Activated CD8-positive, alpha-beta memory T cell treated with anti-CD3 and anti-CD28 coated beads for 1 hour (primary cell): Measurements from ENCODE around the gene CNGA3.

Experiments
- DNase-seq, 2 donors: peaks; one replicate each; pipeline ENCODE4 v3.0.0-alpha.2; 2020; ENCODE audit warnings: low read depth in 1 of 2; ENCODE audit errors: extremely low read depth in 1 of 2

Gene CNGA3

DNA sequence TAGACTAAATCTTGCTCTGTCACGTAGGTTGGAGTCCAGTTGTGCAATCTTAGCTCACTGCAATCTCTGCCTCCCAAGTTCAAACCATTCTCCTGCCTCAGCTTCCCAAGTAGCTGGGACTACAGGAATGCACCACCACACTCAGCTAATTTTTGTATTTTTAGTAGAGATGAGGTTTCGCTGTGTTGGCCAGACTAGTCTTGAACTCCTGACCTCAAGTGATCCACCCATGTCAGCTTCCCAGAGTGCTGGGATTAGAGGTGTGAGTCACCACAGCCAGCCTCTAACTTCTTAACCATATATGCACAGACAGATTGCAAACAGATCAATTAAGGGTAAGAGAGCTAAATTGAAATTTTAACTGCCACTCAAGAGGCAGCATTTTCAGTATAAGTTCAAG is 22.1 kb upstream of the CNGA3 start:
- DNase-seq: no peak

DNA sequence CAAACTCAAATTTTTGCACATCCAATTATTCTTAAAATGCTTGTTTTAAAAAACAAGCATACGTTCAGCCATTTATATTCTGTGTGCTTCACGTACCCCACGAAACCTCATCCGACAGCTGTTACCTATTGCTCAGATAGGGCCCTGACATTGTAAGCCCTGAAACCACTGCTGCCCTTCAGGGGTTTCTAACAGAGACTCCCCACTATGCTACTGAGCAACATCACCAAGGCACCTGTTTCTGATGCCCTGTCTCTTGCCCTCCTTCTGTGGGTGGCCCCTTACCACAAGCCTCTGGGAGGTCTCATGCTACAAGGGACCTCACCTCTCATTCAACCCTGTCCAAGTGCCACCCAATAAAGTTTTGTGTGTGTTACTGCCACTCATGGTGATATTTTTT is 18.5 kb upstream of the CNGA3 start:
- no peak for DNase-seq

DNA sequence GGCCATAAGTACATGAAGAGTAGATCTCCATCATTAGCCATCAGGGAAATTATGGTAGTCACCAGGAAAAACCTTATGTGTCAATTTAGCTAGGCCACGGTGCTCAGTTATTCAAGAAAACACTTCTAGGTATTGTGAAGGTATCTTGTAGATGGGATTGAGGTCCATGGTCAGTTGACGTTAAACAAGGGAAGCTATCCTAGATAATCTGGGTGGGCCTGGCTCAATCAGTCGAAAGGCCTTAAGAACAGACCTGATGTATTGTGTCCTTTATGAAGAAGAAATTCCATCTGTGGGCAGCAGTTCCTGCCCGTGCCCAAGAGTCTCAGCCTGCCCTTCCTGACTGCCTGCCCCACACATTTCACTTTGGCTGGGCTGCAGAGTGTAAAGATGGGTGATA is 16.7 kb upstream of the CNGA3 start:
- DNase-seq: no peak

DNA sequence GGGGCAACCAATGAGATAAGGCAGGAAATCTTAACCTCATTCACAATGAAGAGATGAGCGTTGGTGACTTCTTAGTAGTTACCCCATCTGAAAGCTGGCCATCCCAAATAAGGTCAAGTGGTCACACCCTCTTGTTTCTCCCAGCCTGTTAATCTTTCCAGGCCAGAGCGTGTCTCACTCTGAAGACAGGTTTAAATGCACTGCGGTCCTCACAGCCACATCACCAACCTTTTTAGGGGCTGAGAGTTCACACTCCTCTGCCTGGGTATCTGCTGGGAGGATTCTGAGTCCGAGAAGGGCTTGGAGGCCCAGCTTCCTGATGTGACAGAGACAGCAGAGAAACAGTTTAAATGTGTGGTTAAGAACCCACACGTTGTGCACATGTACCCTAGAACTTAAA is 13.3 kb upstream of the CNGA3 start:
- DNase-seq: no peak

DNA sequence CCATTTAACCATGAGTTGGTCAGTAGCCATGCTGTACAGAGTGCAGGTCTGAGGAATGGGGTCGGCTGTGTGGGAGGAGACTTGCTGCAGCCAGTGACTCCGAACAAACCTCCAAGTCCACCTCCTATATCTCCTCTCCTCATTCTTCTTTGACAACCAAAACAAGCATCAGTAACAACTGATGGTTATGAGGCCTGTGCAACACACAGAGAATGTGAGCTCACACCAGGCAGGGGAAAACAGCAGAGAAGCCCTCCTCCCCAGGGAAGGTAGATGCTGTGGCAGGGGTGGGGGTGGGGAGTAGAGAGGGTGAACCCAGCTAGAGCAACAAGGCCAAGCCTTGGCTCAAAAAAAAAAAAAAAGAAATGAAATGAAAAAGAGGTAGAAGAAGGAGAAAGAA is 12.3 kb upstream of the CNGA3 start:
- no peak for DNase-seq

DNA sequence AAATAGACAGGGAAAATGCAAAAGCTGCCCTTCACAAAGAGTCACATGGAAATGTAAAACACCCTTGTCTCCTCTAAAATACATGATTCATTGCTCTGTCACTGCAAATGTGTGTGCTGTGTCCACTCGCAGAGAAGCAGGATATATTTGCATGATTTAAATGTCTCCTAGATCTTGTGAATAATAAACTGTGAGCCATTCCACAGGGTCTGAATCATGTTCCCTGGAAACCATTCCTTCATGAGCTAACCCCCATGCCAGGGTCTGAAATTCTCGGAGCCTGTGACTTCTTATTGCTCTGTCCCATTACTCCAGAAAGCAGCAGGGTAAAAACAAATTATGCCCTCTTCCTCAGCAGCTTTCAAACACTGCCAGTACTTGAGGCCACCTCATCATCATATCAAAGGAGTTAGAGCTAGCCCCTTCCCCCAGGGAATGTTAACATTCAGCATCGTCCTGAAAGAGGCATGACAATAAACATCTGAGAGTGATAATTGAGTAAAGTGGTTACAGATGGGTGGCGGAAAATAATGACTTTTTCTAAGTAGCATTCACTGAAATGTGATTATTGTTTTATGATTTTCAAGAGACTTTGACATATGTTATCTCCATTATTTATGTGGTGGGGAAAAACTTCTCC is 11.7 kb upstream of the CNGA3 start:
- no peak for DNase-seq

DNA sequence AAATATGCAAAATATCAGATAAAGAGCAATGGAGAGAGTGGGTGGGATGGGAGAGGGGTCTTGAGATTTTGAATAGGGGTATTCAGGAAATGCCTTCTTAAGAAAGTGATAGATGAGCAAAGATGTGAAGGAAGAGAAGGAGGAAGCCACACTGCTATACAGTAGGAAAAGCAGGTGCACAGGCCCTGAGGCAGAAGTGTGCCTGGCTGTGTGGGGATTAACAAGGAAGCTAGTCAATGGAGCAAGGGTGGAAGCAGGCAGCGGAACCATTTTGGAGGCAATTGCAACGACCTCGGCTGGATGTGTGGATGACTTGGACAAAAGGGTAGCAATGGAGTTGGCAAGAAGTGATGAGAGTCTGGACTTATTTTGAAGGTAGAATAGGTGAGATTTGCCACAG is 11.0 kb upstream of the CNGA3 start:
- DNase-seq: no peak

DNA sequence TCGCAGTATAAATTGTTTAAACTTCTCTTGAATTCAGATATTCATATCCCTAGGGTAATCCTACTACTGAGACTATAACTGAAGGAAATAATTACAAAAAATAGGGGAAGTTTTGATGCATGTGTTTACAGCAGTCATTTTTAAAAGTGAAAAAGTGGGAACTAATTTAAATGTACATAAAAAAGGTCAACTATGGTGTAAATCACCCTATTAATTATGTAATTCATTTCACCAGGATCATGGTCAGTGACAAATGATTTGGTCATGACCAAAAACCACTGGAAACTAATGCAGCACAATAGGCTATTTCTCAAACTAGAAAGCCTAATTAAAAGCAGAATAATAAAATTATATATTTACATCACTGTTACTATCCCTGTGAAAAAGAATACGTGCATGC is 5.0 kb upstream of the CNGA3 start:
- DNase-seq: no peak

DNA sequence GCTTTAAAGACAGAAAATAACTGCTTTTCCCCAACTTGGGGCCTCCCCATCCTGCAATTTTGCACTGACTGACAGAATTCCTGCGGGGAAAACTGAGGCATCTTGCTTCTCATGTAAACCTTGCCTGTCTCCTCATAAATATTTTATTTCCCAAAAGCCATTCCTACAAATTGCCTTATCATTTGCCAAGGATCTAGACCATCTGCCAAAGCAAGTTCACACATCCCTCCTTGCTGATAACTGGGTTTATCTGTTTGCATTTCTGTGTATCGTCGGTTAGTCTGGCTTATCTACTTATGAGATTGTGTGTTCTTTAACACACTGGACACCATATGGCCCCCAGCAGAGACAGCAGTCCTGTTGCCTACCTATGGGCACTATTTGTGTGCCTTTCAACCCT is 3.0 kb upstream of the CNGA3 start:
- no peak for DNase-seq

DNA sequence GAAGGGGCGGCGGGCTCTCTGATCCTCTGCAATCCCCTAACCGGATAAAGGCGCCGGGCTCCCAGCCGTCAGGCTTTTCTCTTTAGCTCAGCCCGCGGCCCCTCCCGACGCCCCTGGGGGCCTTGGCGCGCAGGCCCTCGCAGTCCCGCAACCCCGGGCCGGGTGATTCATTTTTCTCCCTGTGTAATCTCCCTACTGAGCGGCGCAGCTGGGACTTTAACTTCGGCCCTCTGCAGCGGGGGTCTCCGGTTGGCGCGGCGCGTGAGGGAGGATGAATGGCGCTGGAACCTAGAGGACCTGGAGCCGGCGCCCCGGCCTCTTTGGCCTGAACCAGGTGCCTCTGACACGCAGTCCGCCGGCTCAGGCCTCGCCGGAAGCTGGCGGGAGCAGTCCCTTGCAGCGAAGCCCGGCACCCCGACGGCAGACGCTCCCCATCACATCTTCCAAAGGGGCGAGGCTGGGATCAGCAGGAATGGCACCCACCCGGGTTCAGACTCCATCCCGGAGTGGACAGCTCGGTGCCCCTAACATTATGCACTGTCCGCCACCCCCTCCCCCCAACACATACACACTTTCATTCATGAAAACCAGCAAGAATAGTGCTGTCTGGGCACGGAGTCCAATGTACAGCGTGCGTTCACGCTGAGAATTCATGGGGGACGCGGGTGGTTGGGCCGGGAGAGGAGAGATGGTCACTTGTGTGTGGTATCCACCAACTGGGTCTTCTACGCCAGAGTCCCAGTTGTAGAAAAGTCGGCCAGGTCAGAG is 1.2 kb downstream of the CNGA3 start:
- DNase-seq: no peak

DNA sequence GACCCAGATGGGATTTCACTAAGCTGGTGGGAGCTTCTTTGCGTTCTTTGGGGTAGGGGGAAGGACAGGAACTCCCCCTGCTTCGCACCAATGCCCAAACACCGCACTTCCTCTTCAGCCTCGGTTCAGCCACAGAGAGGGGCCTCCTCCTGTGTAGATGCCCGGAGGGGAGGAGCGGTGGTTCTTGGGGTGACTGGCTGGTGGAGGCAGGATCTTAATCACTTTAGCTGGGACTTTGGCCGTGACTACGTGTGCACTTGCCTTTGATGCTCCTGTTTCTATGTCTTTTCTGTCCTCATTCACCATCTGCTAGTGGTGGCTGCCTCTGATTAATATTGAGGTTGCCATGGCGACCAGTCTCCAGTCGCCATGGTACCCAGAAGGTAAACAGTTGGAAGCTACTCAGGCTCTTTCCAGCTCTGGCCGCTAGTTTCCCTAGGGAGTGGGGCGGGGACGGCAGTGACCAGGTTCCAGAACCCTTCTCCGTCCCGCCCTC is 1.9 kb downstream of the CNGA3 start:
- no peak for DNase-seq

DNA sequence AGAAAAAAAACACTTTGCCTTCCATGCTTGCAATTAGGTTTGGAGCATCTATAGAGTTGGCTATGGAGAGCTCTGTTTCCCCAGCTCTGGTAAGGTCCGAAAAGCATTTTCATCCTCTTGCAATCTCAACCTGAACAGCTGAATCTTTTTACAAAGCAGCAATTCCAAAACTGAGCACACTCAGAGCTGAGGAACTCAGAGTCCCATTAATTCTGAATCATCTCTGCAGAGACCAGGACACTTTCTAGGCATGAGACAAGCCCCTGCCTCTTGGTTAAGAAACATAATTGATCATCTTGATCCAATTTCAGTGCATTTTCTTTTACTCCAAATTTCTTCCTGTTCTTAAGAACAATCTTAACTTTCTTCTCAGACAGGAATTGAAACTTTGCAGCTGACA is 4.2 kb downstream of the CNGA3 start:
- no peak for DNase-seq

DNA sequence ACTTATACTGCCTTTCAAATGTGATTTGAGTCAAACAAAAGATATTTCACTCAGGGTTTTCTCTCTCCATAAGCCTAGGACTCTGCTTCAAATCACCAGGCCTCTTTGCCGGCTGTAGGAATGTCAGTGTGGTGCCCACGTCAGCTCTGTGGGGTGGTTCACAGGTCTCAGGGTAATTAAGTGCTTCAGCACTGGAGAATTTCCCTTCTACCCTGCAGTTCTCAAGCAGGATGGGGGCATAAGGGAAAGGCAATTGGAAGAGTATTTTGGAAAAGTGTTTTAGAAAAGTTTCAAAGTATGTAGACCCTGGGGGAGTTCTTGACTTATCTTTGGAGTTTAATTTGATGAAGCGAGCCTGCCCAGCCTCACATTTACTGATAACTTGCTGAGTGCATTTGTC is 9.6 kb downstream of the CNGA3 start:
- DNase-seq: no peak

DNA sequence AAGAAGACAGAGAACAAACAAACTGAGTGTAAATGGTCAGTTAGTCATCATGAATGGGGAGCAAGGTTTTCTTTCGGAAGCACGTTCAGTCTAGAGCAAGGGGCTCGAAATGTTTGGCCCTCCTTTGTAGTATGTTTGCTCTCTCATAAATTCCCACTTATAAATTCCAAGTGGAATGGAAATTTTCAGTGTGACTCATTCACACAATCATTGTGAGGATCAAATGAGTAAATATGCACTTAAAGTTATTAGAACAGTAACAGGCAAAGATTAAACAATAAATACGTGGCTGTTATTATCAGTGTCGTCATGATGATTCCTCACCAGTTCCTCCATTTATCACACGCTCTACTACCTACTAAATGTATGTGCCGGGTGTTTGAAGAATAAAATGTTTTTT is 10.5 kb downstream of the CNGA3 start:
- DNase-seq: no peak

DNA sequence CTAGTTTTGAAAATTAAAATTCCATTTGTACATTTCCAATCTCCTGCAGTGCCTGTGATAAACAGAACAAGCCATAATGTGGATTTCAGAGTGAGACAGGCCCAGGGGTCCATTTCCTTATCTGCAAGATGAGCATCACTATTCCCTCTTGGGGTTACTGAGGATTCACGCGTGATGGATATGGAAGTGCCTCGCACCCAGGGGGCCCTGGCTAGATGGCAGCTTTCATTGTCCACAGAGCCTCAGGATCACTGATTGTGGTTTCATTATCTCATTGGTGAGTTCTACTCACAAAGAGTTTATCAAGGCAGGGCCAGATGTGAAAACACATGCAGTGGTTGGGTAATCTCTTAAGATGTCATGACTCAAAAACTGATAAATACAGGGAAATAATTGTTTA is 11.6 kb downstream of the CNGA3 start:
- no peak for DNase-seq

DNA sequence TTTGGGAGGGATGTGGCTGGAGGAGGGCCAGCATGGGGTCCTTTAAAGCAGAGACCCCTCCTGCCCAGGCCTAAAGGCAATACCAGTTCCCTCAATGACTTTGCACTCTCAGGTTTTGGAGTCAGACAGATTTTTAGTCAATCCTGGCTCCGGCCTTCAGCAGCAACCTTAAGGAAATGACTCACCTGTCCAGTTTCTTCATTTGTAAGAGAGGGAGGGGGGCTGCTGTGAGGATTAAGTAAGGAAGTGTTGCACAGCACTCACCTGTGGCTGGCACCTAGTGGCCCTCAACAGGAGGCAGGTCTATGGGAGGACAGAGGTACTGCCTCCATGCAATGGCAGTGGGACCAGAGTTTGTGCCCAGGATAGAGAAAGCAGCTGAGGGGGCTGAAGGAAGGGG is 13.7 kb downstream of the CNGA3 start:
- no peak for DNase-seq

DNA sequence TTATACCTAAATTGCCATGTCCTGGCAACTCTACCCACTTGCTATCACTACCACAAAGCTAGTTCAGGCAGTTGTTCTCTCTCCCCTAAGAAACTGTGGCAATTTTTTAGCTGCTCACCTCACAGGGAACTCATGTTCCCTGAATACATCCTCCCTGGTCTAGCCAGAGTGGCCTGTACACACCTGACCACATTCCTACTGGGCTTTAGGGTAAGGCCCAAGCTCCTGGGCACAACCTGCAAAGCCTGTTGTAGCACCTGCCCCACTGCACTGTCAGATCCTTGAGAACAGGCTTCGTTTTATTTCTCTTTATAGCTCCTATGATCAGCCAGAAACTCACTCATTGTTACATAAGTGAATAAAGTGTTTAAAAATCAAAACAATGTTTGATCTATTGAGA is 21.5 kb downstream of the CNGA3 start:
- no peak for DNase-seq

DNA sequence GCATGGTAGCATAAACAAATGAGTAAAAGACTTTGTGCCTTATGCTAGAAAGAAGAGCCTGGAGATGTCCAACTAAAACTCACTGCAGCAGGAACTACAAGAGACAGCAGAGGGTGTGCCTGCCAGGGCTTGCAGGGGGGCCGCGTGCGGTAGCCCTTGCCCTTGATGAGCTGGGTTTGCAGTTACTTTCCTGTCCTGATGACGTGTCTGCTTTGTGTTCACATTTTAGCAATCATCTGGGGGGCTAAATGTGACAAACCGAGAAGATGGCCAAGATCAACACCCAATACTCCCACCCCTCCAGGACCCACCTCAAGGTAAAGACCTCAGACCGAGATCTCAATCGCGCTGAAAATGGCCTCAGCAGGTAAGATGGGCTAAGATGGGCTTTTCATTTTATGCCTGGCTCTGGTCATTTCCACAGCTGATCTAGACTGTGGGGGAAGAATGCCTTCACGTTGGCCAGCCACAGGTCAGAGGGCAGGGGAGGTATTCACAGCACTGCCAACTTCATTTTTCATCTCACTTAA is 23.5 kb downstream of the CNGA3 start:
- no peak for DNase-seq

DNA sequence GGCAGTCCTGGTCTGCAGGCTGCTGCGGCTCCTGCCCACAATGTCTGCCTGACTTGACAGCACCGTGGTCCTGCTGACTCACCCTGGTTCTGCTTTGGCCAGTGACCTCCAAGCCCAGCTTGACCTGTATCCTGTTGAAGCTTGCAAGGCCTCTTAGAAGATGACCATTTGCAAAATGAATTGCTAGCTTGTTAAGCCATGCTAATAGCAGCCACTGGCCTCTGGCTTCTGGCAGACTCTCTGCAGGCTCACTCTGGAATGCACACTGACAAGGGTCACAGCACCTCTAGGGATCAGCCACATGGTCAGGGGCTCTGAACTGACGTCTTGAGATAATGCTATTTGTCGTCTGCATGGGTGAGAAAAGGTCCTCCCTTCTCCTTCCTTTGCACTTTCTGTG is 25.9 kb downstream of the CNGA3 start:
- no peak for DNase-seq

DNA sequence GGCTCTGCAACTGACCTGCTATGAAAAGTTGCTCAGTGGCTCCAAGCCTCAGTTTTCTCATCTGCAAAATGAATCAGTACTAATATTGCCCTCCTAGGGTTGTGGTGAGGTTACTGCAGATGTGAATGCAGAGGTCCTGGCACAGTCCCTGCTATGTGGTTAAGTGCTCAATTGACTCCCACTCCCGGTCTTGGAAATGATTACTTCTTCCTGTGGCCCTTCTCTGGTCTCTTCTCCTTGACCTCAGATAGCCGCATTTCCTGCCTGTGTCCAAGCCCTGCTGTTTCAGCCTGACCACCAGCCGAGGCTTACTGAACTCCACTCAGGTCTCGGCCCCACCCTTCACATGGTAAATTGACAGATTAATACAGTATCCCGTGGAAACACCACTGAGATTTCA is 26.3 kb downstream of the CNGA3 start:
- no peak for DNase-seq

DNA sequence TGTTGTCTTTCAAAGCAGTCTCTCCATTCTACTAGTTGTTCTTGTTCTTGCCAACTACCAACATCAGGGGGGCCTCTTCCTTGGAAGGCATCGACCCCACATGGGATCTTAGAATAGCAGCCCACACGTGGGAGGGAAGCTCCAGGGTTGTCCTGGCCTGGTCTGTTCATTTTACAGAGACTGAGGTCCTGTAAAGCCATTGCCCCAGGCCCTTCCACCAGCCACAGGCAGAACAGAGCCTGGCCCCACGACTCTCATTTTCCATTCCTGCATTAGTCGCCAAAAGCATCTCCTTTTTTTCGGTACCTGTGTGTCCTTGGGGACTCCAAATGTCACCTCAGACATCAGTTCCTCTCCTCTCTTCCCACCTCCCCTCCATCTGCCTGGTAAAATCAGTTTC is 28.0 kb downstream of the CNGA3 start:
- no peak for DNase-seq

DNA sequence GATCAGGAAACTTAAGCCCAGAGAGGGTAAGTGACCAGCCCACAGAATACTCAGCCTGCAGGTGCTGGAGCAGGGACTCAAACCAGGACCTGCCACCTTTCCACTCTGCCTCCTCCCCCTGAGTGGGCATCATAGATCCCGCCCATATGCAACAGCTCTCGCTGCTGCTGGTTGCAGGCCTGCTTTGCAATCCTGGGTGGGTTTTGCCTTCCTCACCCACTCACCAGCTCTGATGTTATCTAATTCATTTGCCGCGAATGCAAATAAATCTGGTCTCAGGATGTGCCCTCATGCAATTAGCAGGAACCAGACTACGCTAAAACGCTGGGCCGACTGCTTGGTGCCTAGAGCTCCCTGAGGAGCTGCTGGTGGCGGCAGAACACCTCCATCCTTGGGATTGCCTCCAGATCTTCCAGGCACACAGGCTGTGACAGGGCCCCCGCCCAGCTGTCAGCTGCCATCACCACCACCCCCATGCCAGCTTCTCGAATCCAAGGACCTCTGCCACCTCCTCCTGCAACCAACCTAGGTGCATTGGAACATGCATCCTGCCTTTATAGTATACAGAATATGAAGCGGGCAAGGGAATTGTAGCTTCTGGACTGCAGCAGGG is 28.8 kb downstream of the CNGA3 start:
- no peak for DNase-seq
